Measurements from ENCODE around the gene ZNF320.

- TF ChIP-seq PKNOX1 (IDR thresholded peaks at IDR 0.05) = no peak
- TF ChIP-seq BHLHE40 (IDR thresholded peaks at IDR 0.05; ENCODE audit: borderline replicate concordance) = no peak
- no peak for TF ChIP-seq FOXM1 (IDR thresholded peaks at IDR 0.05; ENCODE audit: borderline replicate concordance)
Measured at GRCh38 chr19:52880895-52881389, 16.5 kb downstream of the ZNF320 start.

Measured in HEK293T (cell line).